ENCODE data around the gene CAMK2G. TPM values are rescaled to one million over a fixed set of nuclear protein-coding genes. Genes with fewer than 3 reads are reported as not detected.

Gene CAMK2G
- total RNA-seq, 3 donors from 2014 or later = 22.6 to 28.0 (median 27.2) TPM

DNA sequence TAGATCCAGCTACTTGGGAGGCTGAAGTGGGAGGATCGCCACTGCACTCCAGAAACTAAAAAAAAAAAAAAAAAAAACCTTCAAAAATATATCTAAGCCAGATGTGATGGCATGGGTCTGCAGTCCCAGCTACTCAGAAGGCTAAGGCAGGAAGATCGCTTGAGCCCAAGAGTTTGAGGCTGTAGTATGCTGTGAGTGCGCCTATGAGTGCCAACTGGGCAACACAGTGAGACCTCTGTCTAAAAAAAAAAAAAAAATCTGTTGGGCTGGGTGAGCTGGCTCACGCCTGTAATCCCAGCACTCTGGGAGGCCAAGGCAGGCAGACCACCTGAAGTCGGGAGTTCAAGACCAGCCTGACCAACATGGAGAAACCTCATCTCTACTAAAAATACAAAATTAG, 95.3 kb downstream of the CAMK2G start:
- Histone ChIP-seq H3K4me1 (peaks cover 3 to 31% of the 10 kb centered on the region in 2 donors), H3K4me3 (no peak overlapping the region), H3K27ac (no peak overlapping the region), H3K27me3 (no peaks in the 10 kb centered on the region), H3K36me3 (no peaks in the 10 kb centered on the region), H3K9me3 (no peaks in the 10 kb centered on the region)
- DNase-seq (ENCODE audit: low spot score in 2 of 2) = no peak
- TF ChIP-seq POLR2AphosphoS5 (IDR thresholded peaks at IDR 0.05) = no peak
- intact Hi-C loops (cut with DNase I; ENCODE audit: low total_unique reads) = no loop called here

DNA sequence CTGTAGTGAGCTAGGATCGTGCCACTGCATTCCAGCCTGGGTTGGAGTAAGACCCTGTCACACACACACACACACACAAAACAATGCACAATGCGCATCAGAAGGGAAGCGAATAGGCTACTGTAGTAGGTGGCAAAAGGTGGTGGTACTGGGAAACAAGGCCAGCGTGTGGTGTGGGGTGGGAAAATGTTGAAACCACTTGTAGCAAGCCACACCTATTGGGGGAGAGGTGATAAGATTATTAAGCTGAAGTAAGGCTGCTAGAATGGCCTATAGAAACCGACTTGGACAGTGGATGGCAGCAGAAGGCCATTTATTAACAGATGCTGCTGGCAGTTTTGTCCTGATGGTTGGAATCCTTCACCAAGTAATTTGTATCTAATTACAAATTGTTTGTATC, 99.7 kb downstream of the CAMK2G start:
- no peaks in the 10 kb centered on the region for H3K27me3 ChIP-seq
- H3K4me3 ChIP-seq = peak overlapping the region in 2 of 3 donors; percentile 90 to 99
- peaks cover 4 to 26% of the 10 kb centered on the region in 2 donors for H3K4me1 ChIP-seq
- H3K9me3 ChIP-seq = no peaks in the 10 kb centered on the region
- TF ChIP-seq POLR2A (IDR thresholded peaks at IDR 0.05) = no peak
- TF ChIP-seq, protein P1, sequence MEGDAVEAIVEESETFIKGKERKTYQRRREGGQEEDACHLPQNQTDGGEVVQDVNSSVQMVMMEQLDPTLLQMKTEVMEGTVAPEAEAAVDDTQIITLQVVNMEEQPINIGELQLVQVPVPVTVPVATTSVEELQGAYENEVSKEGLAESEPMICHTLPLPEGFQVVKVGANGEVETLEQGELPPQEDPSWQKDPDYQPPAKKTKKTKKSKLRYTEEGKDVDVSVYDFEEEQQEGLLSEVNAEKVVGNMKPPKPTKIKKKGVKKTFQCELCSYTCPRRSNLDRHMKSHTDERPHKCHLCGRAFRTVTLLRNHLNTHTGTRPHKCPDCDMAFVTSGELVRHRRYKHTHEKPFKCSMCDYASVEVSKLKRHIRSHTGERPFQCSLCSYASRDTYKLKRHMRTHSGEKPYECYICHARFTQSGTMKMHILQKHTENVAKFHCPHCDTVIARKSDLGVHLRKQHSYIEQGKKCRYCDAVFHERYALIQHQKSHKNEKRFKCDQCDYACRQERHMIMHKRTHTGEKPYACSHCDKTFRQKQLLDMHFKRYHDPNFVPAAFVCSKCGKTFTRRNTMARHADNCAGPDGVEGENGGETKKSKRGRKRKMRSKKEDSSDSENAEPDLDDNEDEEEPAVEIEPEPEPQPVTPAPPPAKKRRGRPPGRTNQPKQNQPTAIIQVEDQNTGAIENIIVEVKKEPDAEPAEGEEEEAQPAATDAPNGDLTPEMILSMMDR (IDR thresholded peaks at IDR 0.05) = no peak
- no peak for TF ChIP-seq POLR2AphosphoS5 (IDR thresholded peaks at IDR 0.05)
- no peaks in the 10 kb centered on the region for H3K36me3 ChIP-seq
- intact Hi-C loops (cut with DNase I; ENCODE audit: low total_unique reads) = no loop called here
- H3K27ac ChIP-seq = no peak overlapping the region
- no peak for DNase-seq (ENCODE audit: low spot score in 2 of 2)

DNA sequence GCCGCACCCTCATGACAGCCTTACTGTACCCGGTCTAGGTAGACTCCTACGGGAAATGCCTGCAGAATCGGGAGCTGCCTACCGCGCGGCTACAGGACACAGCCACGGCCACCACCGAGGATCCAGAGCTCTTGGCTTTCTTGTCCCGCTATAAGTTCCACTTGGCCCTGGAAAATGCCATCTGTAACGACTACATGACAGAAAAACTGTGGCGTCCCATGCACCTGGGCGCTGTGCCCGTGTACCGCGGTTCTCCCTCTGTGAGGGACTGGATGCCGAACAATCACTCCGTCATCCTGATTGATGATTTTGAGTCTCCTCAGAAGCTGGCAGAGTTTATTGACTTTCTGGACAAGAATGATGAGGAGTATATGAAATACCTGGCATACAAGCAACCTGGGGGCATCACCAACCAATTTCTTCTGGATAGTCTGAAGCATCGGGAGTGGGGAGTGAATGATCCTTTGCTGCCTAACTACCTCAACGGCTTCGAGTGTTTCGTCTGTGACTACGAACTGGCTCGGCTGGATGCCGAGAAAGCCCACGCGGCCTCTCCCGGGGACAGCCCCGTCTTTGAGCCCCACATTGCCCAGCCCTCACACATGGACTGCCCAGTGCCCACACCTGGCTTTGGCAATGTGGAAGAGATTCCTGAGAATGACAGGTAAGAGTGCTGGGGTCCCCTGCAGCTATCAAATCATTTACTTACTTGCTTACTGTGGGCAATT, 101.0 kb downstream of the CAMK2G start:
- Histone ChIP-seq H3K27ac (peak overlapping the region; percentile 95 to 100), H3K4me1 (peaks cover 4 to 26% of the 10 kb centered on the region in 2 donors), H3K36me3 (no peaks in the 10 kb centered on the region), H3K27me3 (no peaks in the 10 kb centered on the region), H3K9me3 (no peaks in the 10 kb centered on the region), H3K4me3 (peak overlapping the region; percentile 90 to 99 (median 96))
- DNase-seq (ENCODE audit: low spot score in 2 of 2) = no peak
- intact Hi-C loops (cut with DNase I; ENCODE audit: low total_unique reads) = no loop called here
- TF ChIP-seq POLR2AphosphoS5 (IDR thresholded peaks at IDR 0.05) = no peak
- TF ChIP-seq, protein P1 (IDR thresholded peaks at IDR 0.05) = no peak
- no peak for TF ChIP-seq POLR2A (IDR thresholded peaks at IDR 0.05)

DNA sequence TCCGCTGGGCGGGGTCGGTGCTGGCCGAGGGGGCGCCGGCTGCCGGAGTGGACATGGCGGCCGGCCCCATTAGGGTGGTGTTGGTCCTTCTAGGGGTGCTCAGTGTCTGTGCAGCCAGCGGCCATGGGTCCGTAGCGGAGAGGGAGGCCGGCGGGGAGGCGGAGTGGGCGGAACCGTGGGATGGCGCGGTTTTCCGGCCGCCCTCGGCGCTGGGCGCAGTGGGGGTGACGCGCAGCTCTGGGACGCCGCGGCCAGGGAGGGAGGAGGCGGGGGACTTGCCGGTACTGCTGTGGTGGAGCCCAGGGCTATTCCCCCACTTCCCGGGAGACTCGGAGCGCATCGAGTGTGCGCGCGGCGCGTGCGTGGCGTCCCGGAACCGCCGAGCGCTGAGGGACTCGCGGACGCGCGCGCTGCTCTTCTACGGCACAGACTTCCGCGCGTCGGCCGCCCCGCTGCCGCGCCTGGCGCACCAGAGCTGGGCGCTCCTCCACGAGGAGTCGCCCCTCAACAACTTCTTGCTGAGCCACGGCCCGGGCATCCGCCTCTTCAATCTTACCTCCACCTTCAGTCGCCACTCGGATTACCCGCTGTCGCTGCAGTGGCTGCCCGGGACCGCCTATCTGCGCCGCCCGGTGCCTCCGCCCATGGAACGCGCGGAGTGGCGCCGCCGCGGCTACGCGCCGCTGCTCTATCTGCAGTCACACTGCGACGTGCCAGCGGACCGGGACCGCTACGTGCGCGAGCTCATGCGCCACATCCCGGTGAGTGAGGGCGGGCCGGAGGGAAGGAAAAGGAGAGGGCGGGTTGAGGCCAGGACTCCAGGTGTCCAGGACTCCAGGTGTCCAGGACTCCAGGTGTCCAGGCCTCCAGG, 101.8 kb downstream of the CAMK2G start:
- Histone ChIP-seq H3K9me3 (no peaks in the 10 kb centered on the region), H3K27me3 (no peaks in the 10 kb centered on the region), H3K27ac (peak overlapping the region; percentile 95 to 100), H3K36me3 (no peaks in the 10 kb centered on the region), H3K4me1 (peaks cover 4 to 26% of the 10 kb centered on the region in 2 donors), H3K4me3 (peak overlapping the region; percentile 90 to 99 (median 96))
- intact Hi-C loops (cut with DNase I; ENCODE audit: low total_unique reads) = no loop called here
- TF ChIP-seq, protein P1 (IDR thresholded peaks at IDR 0.05) = peak in 1 of 3 donors; percentile 20
- TF ChIP-seq POLR2AphosphoS5 (IDR thresholded peaks at IDR 0.05) (peak; percentile 64 to 90 (median 74)), POLR2A (IDR thresholded peaks at IDR 0.05) (peak; percentile 68)
- peak; percentile 73 to 81 for DNase-seq (ENCODE audit: low spot score in 2 of 2)

DNA sequence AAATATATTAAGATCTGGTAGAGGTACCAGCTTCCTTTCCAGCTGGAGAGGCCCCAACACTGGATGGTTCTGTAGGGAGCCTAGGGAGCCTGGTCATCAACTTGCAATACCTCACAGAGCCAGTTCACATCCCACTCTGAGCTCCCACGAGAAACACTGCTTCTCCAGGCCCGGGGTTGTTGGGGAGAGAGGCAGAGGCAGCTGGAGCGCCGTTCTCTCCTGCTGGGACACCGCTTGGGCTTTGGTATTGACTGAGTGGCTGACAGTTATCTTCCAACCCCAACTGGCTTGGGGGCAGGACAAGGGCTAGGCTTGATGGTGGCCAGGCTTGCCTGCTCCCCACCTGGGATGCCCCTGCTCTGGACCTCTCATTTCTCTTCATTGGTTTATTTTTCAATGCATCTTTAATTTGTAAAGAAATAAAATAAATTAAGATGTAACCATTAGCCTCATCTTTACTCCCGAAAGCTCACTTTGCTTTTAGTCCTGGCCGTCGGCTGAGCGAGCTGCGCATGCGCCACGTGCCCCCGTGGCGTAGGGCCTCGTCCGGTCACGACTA, 102.6 kb downstream of the CAMK2G start:
- no peaks in the 10 kb centered on the region for H3K36me3 ChIP-seq
- no peak for DNase-seq (ENCODE audit: low spot score in 2 of 2)
- intact Hi-C loops (cut with DNase I; ENCODE audit: low total_unique reads) = no loop called here

More for the DNA sequence above, 102.6 kb downstream of the CAMK2G start:
- H3K9me3 ChIP-seq = no peaks in the 10 kb centered on the region
- no peak for TF ChIP-seq POLR2AphosphoS5 (IDR thresholded peaks at IDR 0.05)
- no peak for TF ChIP-seq POLR2A (IDR thresholded peaks at IDR 0.05)
- TF ChIP-seq, protein P1 (IDR thresholded peaks at IDR 0.05) = no peak
- H3K27ac ChIP-seq = peak overlapping the region; percentile 95 to 100
- peak overlapping the region; percentile 90 to 99 (median 96) for H3K4me3 ChIP-seq
- peaks cover 4 to 26% of the 10 kb centered on the region in 2 donors for H3K4me1 ChIP-seq
- no peaks in the 10 kb centered on the region for H3K27me3 ChIP-seq
